Adrenal gland (tissue), 5 donors: Measurements from ENCODE around the gene GALNTL6.

Experiments used
- CTCF ChIP-seq, 6 experiments: fragments of 450-650 bp in 4 of 6; fragments of 200-600 bp in 2 of 6; sonication (generic) in 1 of 6; IDR thresholded peaks; 1 replicate in 5 of 6; 2 replicates in 1 of 6; pipeline versions ENCODE4 v1.5.1 to v1.8.0; 2016 to 2021; ENCODE audit warnings: antibody characterized with exemption in 6 of 6, mild to moderate bottlenecking in 2 of 6, moderate library complexity in 1 of 6
- POLR2A ChIP-seq, 2 donors: fragments of 450-650 bp; IDR thresholded peaks; one replicate each; pipeline ENCODE4 v1.6.1; 2017; ENCODE audit warnings: antibody characterized with exemption in 2 of 2, mild to moderate bottlenecking in 2 of 2, moderate library complexity in 1 of 2
- donor health status: DM: no; HTN: no; CAD: no.

GRCh38 chr4:172141025-172141424 is 327.8 kb downstream of the GALNTL6 start:
- TF ChIP-seq CTCF (IDR thresholded peaks at IDR 0.05) (no peak), POLR2A (IDR thresholded peaks at IDR 0.05) (no peak)
